ENCODE measurements around the gene TANGO2. TPM values are rescaled to one million over a fixed set of nuclear protein-coding genes. Genes with fewer than 3 reads are reported as not detected.

The TANGO2 gene
- total RNA-seq, 2 donors from 2014 or later, result 10.5 to 19.7 TPM

DNA sequence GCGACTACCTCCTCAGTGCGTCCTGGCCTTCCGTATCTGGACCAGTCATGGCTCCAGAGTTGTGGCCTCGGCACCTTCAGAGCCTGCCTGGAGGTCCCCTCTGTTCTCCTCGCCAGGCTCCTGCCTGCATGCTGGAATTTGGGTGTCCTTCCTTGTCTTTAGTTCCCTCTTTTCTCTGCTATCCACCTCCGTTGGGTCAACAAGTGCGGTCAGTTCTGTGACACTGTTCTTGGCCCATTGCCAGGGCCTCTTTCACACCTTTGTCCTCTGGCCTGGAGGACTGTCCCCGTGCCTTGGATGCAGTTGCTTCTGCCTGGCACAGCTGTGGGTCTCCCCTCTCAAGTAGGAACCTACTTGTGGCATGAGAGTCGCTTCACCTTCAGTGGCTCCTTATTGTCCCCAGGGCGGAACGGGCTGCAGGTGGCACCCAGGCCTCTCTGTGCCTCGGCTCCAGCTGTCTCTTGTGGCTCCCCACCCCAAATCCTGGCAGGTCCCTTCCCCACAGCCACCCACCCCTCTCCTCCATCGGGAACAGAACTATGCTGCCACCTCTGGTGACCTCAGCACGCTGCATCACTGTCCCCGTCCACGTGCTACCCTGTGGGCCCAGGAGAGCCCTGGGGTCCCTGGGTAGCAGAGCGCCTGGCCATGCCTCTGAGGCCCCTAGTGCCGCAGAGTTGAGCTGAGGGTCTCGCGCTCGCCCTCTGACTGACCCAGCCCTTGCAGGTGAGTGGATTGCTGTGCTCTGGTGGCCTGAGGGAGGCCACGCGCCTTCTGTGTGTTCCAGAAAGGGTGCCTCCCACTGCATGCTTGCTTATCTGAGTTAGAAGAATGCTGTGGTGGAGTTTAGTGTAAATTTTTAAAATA is 63.9 kb downstream of the TANGO2 start:
- WGBS, 2 donors, result 65 to 67% methylated on average over 18 to 23 of the region's 23 CpGs
- DNase-seq (peak in 3 of 4 donors; percentile 31 to 58 (median 52)), ATAC-seq (no peak)
- H3K4me1 ChIP-seq, result peaks cover 46% of the 10 kb centered on the region
- no peak overlapping the region for H3K4me3 ChIP-seq
- H3K27ac ChIP-seq, result no peak overlapping the region
- H3K36me3 ChIP-seq (replicated peaks in 1 of 2; ENCODE audit: insufficient read depth in 1 of 2, low read depth in 2 of 2), result peaks cover 9 to 24% of the 10 kb centered on the region in 2 donors
- intact Hi-C loops (cut with DNase I), result no loop called here
- H3K27me3 ChIP-seq, result no peaks in the 10 kb centered on the region
- TF ChIP-seq POLR2A (IDR thresholded peaks at IDR 0.05), result no peak
- TF ChIP-seq, protein P1, sequence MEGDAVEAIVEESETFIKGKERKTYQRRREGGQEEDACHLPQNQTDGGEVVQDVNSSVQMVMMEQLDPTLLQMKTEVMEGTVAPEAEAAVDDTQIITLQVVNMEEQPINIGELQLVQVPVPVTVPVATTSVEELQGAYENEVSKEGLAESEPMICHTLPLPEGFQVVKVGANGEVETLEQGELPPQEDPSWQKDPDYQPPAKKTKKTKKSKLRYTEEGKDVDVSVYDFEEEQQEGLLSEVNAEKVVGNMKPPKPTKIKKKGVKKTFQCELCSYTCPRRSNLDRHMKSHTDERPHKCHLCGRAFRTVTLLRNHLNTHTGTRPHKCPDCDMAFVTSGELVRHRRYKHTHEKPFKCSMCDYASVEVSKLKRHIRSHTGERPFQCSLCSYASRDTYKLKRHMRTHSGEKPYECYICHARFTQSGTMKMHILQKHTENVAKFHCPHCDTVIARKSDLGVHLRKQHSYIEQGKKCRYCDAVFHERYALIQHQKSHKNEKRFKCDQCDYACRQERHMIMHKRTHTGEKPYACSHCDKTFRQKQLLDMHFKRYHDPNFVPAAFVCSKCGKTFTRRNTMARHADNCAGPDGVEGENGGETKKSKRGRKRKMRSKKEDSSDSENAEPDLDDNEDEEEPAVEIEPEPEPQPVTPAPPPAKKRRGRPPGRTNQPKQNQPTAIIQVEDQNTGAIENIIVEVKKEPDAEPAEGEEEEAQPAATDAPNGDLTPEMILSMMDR (IDR thresholded peaks at IDR 0.05), result peak in 5 of 7 experiments; percentile 8 to 22 (median 18)
- H3K9me3 ChIP-seq, result no peaks in the 10 kb centered on the region

DNA sequence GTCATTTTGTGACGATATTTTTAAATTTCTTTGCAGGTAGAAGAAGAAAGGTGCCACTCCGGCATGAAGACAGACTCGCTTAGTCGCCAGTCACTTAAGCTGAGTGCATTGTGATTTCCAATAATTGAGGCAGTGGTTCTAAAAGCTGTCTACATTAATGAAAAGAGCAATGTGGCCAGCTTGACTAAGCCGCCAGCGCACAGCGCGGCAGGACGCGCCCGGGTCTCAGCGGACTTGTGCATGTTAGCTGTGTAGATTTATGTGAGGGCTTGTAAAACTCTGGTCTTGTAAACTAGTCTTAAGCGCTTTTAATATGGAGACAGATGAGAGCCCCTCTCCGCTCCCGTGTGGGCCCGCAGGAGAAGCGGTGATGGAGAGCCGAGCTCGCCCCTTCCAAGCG is 64.7 kb downstream of the TANGO2 start:
- Histone ChIP-seq H3K27me3 (no peaks in the 10 kb centered on the region), H3K4me1 (peaks cover 45% of the 10 kb centered on the region), H3K9me3 (no peaks in the 10 kb centered on the region), H3K4me3 (no peak overlapping the region), H3K36me3 (replicated peaks in 1 of 2; ENCODE audit: insufficient read depth in 1 of 2, low read depth in 2 of 2) (peaks cover 9 to 33% of the 10 kb centered on the region in 2 donors), H3K27ac (no peak overlapping the region)
- WGBS, 2 donors, result 95% methylated on average over 20 of the region's 20 CpGs
- TF ChIP-seq POLR2A (IDR thresholded peaks at IDR 0.05), result no peak
- TF ChIP-seq, protein P1 (IDR thresholded peaks at IDR 0.05), result no peak
- intact Hi-C loops (cut with DNase I), result no loop called here
- no peak for ATAC-seq
- no peak for DNase-seq

DNA sequence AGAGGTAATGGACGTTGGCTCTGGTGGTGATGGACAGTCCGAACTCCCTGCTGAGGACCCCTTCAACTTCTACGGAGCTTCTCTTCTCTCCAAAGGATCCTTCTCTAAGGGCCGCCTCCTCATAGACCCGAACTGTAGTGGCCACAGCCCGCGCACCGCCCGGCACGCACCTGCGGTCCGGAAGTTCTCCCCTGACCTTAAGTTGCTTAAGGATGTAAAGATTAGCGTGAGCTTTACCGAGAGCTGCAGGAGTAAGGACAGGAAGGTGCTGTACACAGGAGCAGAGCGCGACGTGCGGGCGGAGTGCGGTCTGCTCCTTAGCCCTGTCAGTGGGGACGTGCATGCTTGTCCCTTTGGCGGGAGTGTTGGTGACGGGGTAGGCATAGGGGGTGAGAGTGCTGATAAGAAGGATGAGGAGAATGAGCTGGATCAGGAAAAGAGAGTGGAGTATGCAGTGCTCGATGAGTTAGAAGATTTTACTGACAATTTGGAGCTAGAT is 65.2 kb downstream of the TANGO2 start:
- Histone ChIP-seq H3K36me3 (replicated peaks in 1 of 2; ENCODE audit: insufficient read depth in 1 of 2, low read depth in 2 of 2) (peaks cover 9 to 38% of the 10 kb centered on the region in 2 donors), H3K27me3 (no peaks in the 10 kb centered on the region), H3K4me1 (peaks cover 40% of the 10 kb centered on the region), H3K4me3 (no peak overlapping the region), H3K9me3 (no peaks in the 10 kb centered on the region), H3K27ac (no peak overlapping the region)
- no peak for TF ChIP-seq POLR2A (IDR thresholded peaks at IDR 0.05)
- TF ChIP-seq, protein P1 (IDR thresholded peaks at IDR 0.05), result no peak
- intact Hi-C loops (cut with DNase I), result no loop called here
- WGBS, 2 donors, result 91 to 92% methylated on average over 20 to 24 of the region's 24 CpGs
- ATAC-seq (no peak), DNase-seq (no peak)

DNA sequence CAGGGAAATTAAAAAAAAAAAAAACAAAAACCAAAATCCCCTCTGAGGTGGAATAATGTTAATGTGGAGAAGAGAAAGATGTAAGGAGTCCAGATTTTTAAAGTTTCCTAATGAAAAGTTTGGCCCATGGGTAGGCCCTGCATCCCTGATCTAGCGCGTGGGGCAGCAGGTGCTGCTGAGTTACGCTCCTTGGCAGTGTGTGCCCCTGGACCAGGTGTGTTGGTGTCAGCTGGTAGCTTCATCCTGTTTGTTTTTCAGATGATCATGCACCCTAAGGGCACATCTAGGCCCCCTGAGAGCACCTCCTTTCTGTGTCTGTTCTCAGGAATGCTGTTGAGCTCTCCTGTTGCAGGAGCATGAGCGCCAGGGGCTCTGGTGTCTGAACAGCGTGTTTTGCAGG is 65.9 kb downstream of the TANGO2 start:
- Histone ChIP-seq H3K27me3 (no peaks in the 10 kb centered on the region), H3K27ac (no peak overlapping the region), H3K4me1 (peaks cover 34% of the 10 kb centered on the region), H3K36me3 (replicated peaks in 1 of 2; ENCODE audit: insufficient read depth in 1 of 2, low read depth in 2 of 2) (peaks cover 9 to 44% of the 10 kb centered on the region in 2 donors), H3K9me3 (no peaks in the 10 kb centered on the region), H3K4me3 (no peak overlapping the region)
- WGBS, 2 donors, result 96 to 97% methylated on average over 5 of the region's 5 CpGs
- no peak for TF ChIP-seq POLR2A (IDR thresholded peaks at IDR 0.05)
- TF ChIP-seq, protein P1 (IDR thresholded peaks at IDR 0.05), result no peak
- intact Hi-C loops (cut with DNase I), result no loop called here
- ATAC-seq, result no peak
- DNase-seq, result no peak

Data from body of pancreas (tissue), 4 donors.